MCF 10A (cell line): Measurements from ENCODE around the gene UAP1L1. TPM values are rescaled to one million over a fixed set of nuclear protein-coding genes. Genes with fewer than 3 reads are reported as not detected.

ENCODE experiments used
- BruUV-seq: library from RNA; stranded (reverse); fragments of 400-500 nt; replicated peaks from 2 replicates; lab custom pipeline; 2021; lab: Mats Ljungman, UMichigan
- CTCF ChIA-PET: fragments of 300-600 bp; sonication (Branson Sonifier 250); formaldehyde crosslinking; extraction: SDS; loops from one replicate; lab custom pipeline; 2021; ENCODE audit warnings: antibody characterized with exemption, inconsistent platforms; lab: Yijun Ruan, JAX
- POLR2A ChIA-PET: fragments of 300-600, 350-650 bp; sonication (Branson Sonifier 250); formaldehyde crosslinking; extraction: SDS; loops from one replicate; lab custom pipeline; 2020; ENCODE audit warnings: antibody characterized with exemption, inconsistent platforms; lab: Yijun Ruan, JAX
- DNase-seq: peaks from one replicate; pipeline ENCODE4 v3.0.0-alpha.2; 2018; ENCODE audit not compliant: unreplicated experiment
- H3K27ac Mint-ChIP-seq: one replicate; pipeline ENCODE4 v1.8.0; 2022; ENCODE audit warnings: mild to moderate bottlenecking, low read depth, mixed read lengths; ENCODE audit not compliant: unreplicated experiment
- H3K27me3 Mint-ChIP-seq: one replicate; pipeline ENCODE4 v1.8.0; 2022; ENCODE audit warnings: mixed read lengths; ENCODE audit not compliant: insufficient read depth, unreplicated experiment
- H3K36me3 Mint-ChIP-seq: one replicate; pipeline ENCODE4 v1.8.0; 2022; ENCODE audit warnings: mild to moderate bottlenecking, moderate library complexity, mixed read lengths; ENCODE audit not compliant: insufficient read depth, unreplicated experiment
- H3K4me1 Mint-ChIP-seq: one replicate; pipeline ENCODE4 v1.8.0; 2022; ENCODE audit warnings: mixed read lengths; ENCODE audit not compliant: insufficient read depth, unreplicated experiment
- H3K4me3 Mint-ChIP-seq: one replicate; pipeline ENCODE4 v1.8.0; 2022; ENCODE audit warnings: mild to moderate bottlenecking, moderate library complexity, mixed read lengths; ENCODE audit not compliant: unreplicated experiment
- H3K9me3 Mint-ChIP-seq: one replicate; pipeline ENCODE4 v1.8.0; 2022; ENCODE audit warnings: mixed read lengths; ENCODE audit not compliant: unreplicated experiment
- CTCF ChIP-seq: fragments of 200-600 bp; IDR thresholded peaks from one replicate; pipeline ENCODE4 v1.8.0; 2022; ENCODE audit warnings: antibody characterized with exemption, mild to moderate bottlenecking; ENCODE audit not compliant: unreplicated experiment
- intact Hi-C: fragments of 100-400 bp; cut with micrococcal nuclease; formaldehyde crosslinking; loops from 2 replicates; pipeline ENCODE4 v1.14.1; 2022
- total RNA-seq: library from RNA; stranded (reverse); gene quantifications from 2 replicates; pipeline ENCODE4 v1.2.3, GENCODE V29; 2022

Gene UAP1L1
- total RNA-seq, 1 experiment from 2014 or later = 1.0 TPM

DNA sequence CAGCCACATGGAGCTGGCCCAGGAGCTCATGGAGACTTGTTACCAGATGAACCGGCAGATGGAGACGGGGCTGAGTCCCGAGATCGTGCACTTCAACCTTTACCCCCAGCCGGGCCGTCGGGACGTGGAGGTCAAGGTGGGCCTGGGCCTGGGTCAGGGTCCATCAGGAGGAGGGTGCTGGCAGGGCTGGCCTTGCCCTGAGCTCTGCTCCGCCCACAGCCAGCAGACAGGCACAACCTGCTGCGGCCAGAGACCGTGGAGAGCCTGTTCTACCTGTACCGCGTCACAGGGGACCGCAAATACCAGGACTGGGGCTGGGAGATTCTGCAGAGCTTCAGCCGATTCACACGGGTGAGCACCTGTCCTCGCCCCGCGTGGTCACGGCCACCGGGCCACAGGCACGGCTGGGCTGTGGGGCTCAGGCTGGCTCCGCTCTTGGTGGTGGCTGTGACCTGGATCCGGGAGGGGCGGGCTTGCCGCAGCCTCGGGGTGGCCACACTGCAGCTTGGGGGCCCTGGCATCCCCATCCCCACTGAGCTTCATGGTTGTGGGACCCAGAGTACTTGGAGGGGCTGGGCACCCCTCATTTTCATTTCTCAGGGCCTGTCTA is 30.1 kb downstream of the UAP1L1 start:
- intact Hi-C loops = no loop called here

GRCh38 chr9:137107982-137108381 is 30.7 kb downstream of the UAP1L1 start:
- Mint-ChIP-seq H3K9me3 (no peaks in the 10 kb centered on the region), H3K4me1 (no peaks in the 10 kb centered on the region), H3K4me3 (no peak overlapping the region), H3K27me3 (no peaks in the 10 kb centered on the region), H3K27ac (no peak overlapping the region), H3K36me3 (peaks cover 28% of the 10 kb centered on the region)
- no TSS peak for BruUV-seq
- CTCF ChIA-PET = no interaction called here
- intact Hi-C loops = no loop called here
- no peak for DNase-seq
- TF ChIP-seq CTCF = no peak
- POLR2A ChIA-PET = interaction anchor here (0.7 to 1.2 kb wide), 2 partner anchors 16 to 65 kb away, joined by 3 read pairs; no protein-coding TSS in a partner anchor

More for the DNA sequence above, 30.1 kb downstream of the UAP1L1 start:
- POLR2A ChIA-PET = interaction anchor here (1.0 kb wide), 1 partner anchor 21 kb away, joined by 4 read pairs; the partner anchor contains the start of gene MAN1B1
- no TSS peak for BruUV-seq
- no peaks in the 10 kb centered on the region for H3K9me3 Mint-ChIP-seq
- H3K4me1 Mint-ChIP-seq = no peaks in the 10 kb centered on the region
- peaks cover 28% of the 10 kb centered on the region for H3K36me3 Mint-ChIP-seq
- CTCF ChIA-PET = interaction anchor here (0.6 to 1.5 kb wide), 4 partner anchors 18 to 346 kb away, joined by 3 to 6 read pairs (median 3); no protein-coding TSS in a partner anchor
- H3K27me3 Mint-ChIP-seq = no peaks in the 10 kb centered on the region
- TF ChIP-seq CTCF = no peak
- DNase-seq = no peak
- no peak overlapping the region for H3K4me3 Mint-ChIP-seq
- no peak overlapping the region for H3K27ac Mint-ChIP-seq

- no peak for TF ChIP-seq CTCF
- intact Hi-C loops = no loop called here
- H3K4me1 Mint-ChIP-seq = no peaks in the 10 kb centered on the region
- ChIA-PET CTCF (interaction anchor here (0.7 to 0.8 kb wide), 2 partner anchors 11 to 513 kb away, joined by 3 read pairs; no protein-coding TSS in a partner anchor), POLR2A (interaction anchor here (0.7 to 1.2 kb wide), 2 partner anchors 17 to 64 kb away, joined by 3 read pairs; no protein-coding TSS in a partner anchor)
- H3K36me3 Mint-ChIP-seq = peaks cover 28% of the 10 kb centered on the region
- no peak overlapping the region for H3K4me3 Mint-ChIP-seq
- H3K27me3 Mint-ChIP-seq = no peaks in the 10 kb centered on the region
- H3K27ac Mint-ChIP-seq = no peak overlapping the region
- no TSS peak for BruUV-seq
- H3K9me3 Mint-ChIP-seq = no peaks in the 10 kb centered on the region
- DNase-seq = no peak
Measured at GRCh38 chr9:137108608-137109249, 31.4 kb downstream of the UAP1L1 start.
